H1 (cell line): Measurements from ENCODE around the gene NPIPA1. TPM values are rescaled to one million over a fixed set of nuclear protein-coding genes. Genes with fewer than 3 reads are reported as not detected.
"Not testable (repeated sequence)": the region's sequence is repeated elsewhere in the genome, so short reads cannot be mapped to it uniquely, and the experiment has no call there.

Experiments used
- CTCF ChIA-PET: fragments of 300-600 bp; sonication (Branson Sonifier 250); formaldehyde crosslinking; loops from one replicate; lab custom pipeline; 2021; ENCODE audit not compliant: partially characterized antibody; lab: Charles Lee
- POLR2A ChIA-PET: fragments of 300-600 bp; sonication (Branson Sonifier 250); formaldehyde crosslinking; loops from one replicate; lab custom pipeline; 2021; ENCODE audit warnings: inconsistent platforms; ENCODE audit not compliant: partially characterized antibody; lab: Charles Lee
- DNase-seq, 2 experiments: peaks; one replicate each; pipeline versions ENCODE4 v3.0.0 to v3.0.0-alpha.2; 2010 to 2022; ENCODE audit warnings: low spot score in 2 of 2, low read depth in 1 of 2, mixed read lengths in 1 of 2
- FAIRE-seq: peaks from 2 replicates; lab custom pipeline; 2011; peaks lifted over from hg19 to GRCh38; lab: Jason Lieb, UNC
- H2AFZ ChIP-seq: 2 replicates; pipeline ENCODE4 v1.8.1; 2012; ENCODE audit warnings: low read length, inconsistent platforms
- H2AK5ac ChIP-seq: 2 replicates; pipeline ENCODE4 v1.6.1; 2013; ENCODE audit warnings: low read depth, low read length
- H2BK120ac ChIP-seq: replicated peaks from 2 replicates; pipeline ENCODE3; 2013; ENCODE audit warnings: low read depth, low read length, inconsistent platforms
- H2BK12ac ChIP-seq: 2 replicates; pipeline ENCODE4 v1.6.1; 2013; ENCODE audit warnings: low read depth, low read length
- H2BK15ac ChIP-seq: 2 replicates; pipeline ENCODE4 v1.6.1; 2013; ENCODE audit warnings: low read length
- H2BK20ac ChIP-seq: 2 replicates; pipeline ENCODE4 v1.6.1; 2013; ENCODE audit warnings: low read length
- H2BK5ac ChIP-seq: 2 replicates; pipeline ENCODE4 v1.6.1; 2013; ENCODE audit warnings: low read depth, low read length
- H3K14ac ChIP-seq: 2 replicates; pipeline ENCODE4 v1.6.1; 2013; ENCODE audit warnings: inconsistent platforms; ENCODE audit not compliant: insufficient read length
- H3K18ac ChIP-seq: 2 replicates; pipeline ENCODE4 v1.6.1; 2013; ENCODE audit warnings: low read length; ENCODE audit errors: extremely low read depth
- H3K23ac ChIP-seq: 2 replicates; pipeline ENCODE4 v1.6.1; 2013; ENCODE audit warnings: inconsistent platforms; ENCODE audit not compliant: insufficient read length
- H3K23me2 ChIP-seq: 2 replicates; pipeline ENCODE4 v1.6.1; 2013; ENCODE audit warnings: low read depth, low read length
- H3K27ac ChIP-seq: 2 replicates; pipeline ENCODE4 v1.6.1; 2011; ENCODE audit warnings: low read depth, low read length, inconsistent platforms
- H3K27me3 ChIP-seq, 4 experiments: replicated peaks in 1 of 4; 1 replicate in 1 of 4; 2 replicates in 3 of 4; pipeline versions ENCODE4 v1.6.1 to v1.8.1; 2011 to 2013; ENCODE audit warnings: low read length in 3 of 4, mild to moderate bottlenecking in 3 of 4, inconsistent platforms in 2 of 4, mixed read lengths in 2 of 4, moderate library complexity in 1 of 4; ENCODE audit not compliant: control insufficient read depth in 3 of 4, insufficient read depth in 3 of 4; ENCODE audit errors: extremely low read depth in 1 of 4
- H3K36me3 ChIP-seq, 4 experiments: 2 replicates each; pipeline versions ENCODE4 v1.6.1 to v1.8.1; 2011 to 2013; ENCODE audit warnings: mild to moderate bottlenecking in 4 of 4, low read length in 3 of 4, moderate library complexity in 2 of 4, control low read depth in 1 of 4, inconsistent platforms in 1 of 4; ENCODE audit not compliant: insufficient read depth in 4 of 4, control insufficient read depth in 2 of 4
- H3K4ac ChIP-seq: replicated peaks from 2 replicates; pipeline ENCODE3; 2013; ENCODE audit warnings: low read length, low read depth, mixed read lengths, inconsistent platforms; ENCODE audit not compliant: insufficient read length
- H3K4me1 ChIP-seq, 4 experiments: replicated peaks in 1 of 4; 1 replicate in 1 of 4; 2 replicates in 3 of 4; pipeline versions ENCODE4 v1.6.1 to v1.8.1; 2011 to 2013; ENCODE audit warnings: low read length in 3 of 4, inconsistent platforms in 2 of 4, mixed read lengths in 1 of 4; ENCODE audit not compliant: insufficient read depth in 4 of 4, control insufficient read depth in 3 of 4
- H3K4me2 ChIP-seq, 2 experiments: 2 replicates each; pipeline versions ENCODE4 v1.6.1 to v1.8.1; 2011 to 2013; ENCODE audit warnings: low read depth in 2 of 2, low read length in 2 of 2, control low read depth in 1 of 2, inconsistent platforms in 1 of 2, mild to moderate bottlenecking in 1 of 2; ENCODE audit not compliant: insufficient read depth in 1 of 2
- H3K4me3 ChIP-seq, 4 experiments: fragments of 200-600, 300-600 bp in 1 of 4; sonication (generic), shearing (Covaris generic), sonication (Bioruptor Twin) in 1 of 4; 2 replicates each; pipeline versions ENCODE4 v1.5.1 to v1.8.1; 2011 to 2016; ENCODE audit warnings: low read length in 4 of 4, low read depth in 3 of 4, control low read depth in 2 of 4, inconsistent platforms in 2 of 4, mild to moderate bottlenecking in 2 of 4, mixed read lengths in 1 of 4, moderate library complexity in 1 of 4; ENCODE audit not compliant: insufficient read depth in 2 of 4; ENCODE audit errors: extremely low read depth in 1 of 4
- H3K56ac ChIP-seq: replicated peaks from 2 replicates; pipeline ENCODE3; 2013; ENCODE audit warnings: low read depth, mild to moderate bottlenecking, mixed read lengths, low read length, inconsistent platforms; ENCODE audit not compliant: insufficient read length
- H3K79me1 ChIP-seq: 2 replicates; pipeline ENCODE4 v1.6.1; 2013; ENCODE audit warnings: low read depth, low read length, control low read depth
- H3K79me2 ChIP-seq, 2 experiments: 2 replicates each; pipeline versions ENCODE4 v1.6.1 to v1.8.1; 2012 to 2013; ENCODE audit warnings: low read length in 2 of 2, mild to moderate bottlenecking in 2 of 2, inconsistent platforms in 1 of 2; ENCODE audit not compliant: insufficient read depth in 2 of 2, control insufficient read depth in 1 of 2
- H3K9ac ChIP-seq, 4 experiments: replicated peaks in 1 of 4; 1 replicate in 1 of 4; 2 replicates in 3 of 4; pipeline versions ENCODE4 v1.6.1 to v1.8.1; 2011 to 2013; ENCODE audit warnings: low read depth in 3 of 4, low read length in 3 of 4, control low read depth in 2 of 4, mild to moderate bottlenecking in 2 of 4, moderate library complexity in 2 of 4, inconsistent platforms in 1 of 4; ENCODE audit errors: extremely low read depth in 1 of 4
- H3K9me3 ChIP-seq, 2 experiments: 2 replicates each; pipeline versions ENCODE4 v1.6.1 to v1.8.1; 2012 to 2013; ENCODE audit warnings: mild to moderate bottlenecking in 2 of 2, moderate library complexity in 2 of 2, control low read depth in 1 of 2, inconsistent platforms in 1 of 2, low read depth in 1 of 2, low read length in 1 of 2, mixed read lengths in 1 of 2; ENCODE audit not compliant: insufficient read depth in 2 of 2
- H4K20me1 ChIP-seq, 2 experiments: replicated peaks in 1 of 2; 2 replicates each; pipeline versions ENCODE3 to v1.8.1; 2011 to 2013; ENCODE audit warnings: inconsistent platforms in 2 of 2, low read length in 2 of 2, mild to moderate bottlenecking in 1 of 2; ENCODE audit not compliant: insufficient read depth in 2 of 2, control insufficient read depth in 1 of 2
- H4K5ac ChIP-seq: 2 replicates; pipeline ENCODE4 v1.6.1; 2013; ENCODE audit warnings: low read length, low read depth, mixed read lengths, inconsistent platforms; ENCODE audit not compliant: insufficient read length
- H4K8ac ChIP-seq: 2 replicates; pipeline ENCODE4 v1.8.0; 2013; ENCODE audit warnings: mild to moderate bottlenecking, moderate library complexity, low read length, inconsistent platforms; ENCODE audit not compliant: insufficient read depth; ENCODE audit errors: extremely low read depth
- H4K91ac ChIP-seq: replicated peaks from 2 replicates; pipeline ENCODE3; 2013; ENCODE audit warnings: low read length, mixed read lengths, inconsistent platforms; ENCODE audit not compliant: insufficient read length
- WGBS, 2 experiments: shearing (Covaris generic) in 1 of 2; methylation state at CpG; one replicate each; pipeline versions ENCODE4 v1.1.6 to v1.1.7; 2013 to 2015; ENCODE audit warnings: low lambda C conversion rate in 2 of 2, mixed read lengths in 2 of 2, inconsistent platforms in 1 of 2, low coverage in 1 of 2, missing lambda C conversion rate in 1 of 2; ENCODE audit not compliant: insufficient replicate concordance in 2 of 2, insufficient coverage in 1 of 2, insufficient read length in 1 of 2; ENCODE audit errors: extremely low coverage in 1 of 2, missing lambda C conversion rate in 1 of 2; 5-methylcytosine and 5-hydroxymethylcytosine counted together
- polyA plus RNA-seq, 7 experiments: library from polyadenylated mRNA; depleted of rRNA in 3 of 7; stranded (reverse) in 5 of 7; unstranded in 2 of 7; fragments of >200 nt in 5 of 7; fragments of 200-250 nt in 2 of 7; gene quantifications; 1 replicate in 5 of 7; 2 replicates in 1 of 7; 4 replicates in 1 of 7; pipeline versions ENCODE4 v1.2.1 to v1.2.3, GENCODE V29; 2011 to 2013; ENCODE audit warnings: missing spikeins in 2 of 7, mixed read lengths in 2 of 7
- total RNA-seq: library from RNA; stranded (reverse); fragmentation: NEBNext Ultra II Directional; extraction: Animal tissue kit (Norgen Biotek cat#: 25700); gene quantifications from 2 replicates; pipeline ENCODE4 v1.2.1, GENCODE V29; 2021

The NPIPA1 gene
- total and polyA plus RNA-seq, 2 of the 8 experiments (the other 6 are each of a cell fraction or from before 2014, with no cell fraction given), result 60.0 to 97.8 TPM

- H4K91ac ChIP-seq, POLR2A ChIA-PET: not testable (repeated sequence)
These were observed 13.7 kb upstream of the NPIPA1 start for GRCh38 chr16:14923394-14924088.

DNA sequence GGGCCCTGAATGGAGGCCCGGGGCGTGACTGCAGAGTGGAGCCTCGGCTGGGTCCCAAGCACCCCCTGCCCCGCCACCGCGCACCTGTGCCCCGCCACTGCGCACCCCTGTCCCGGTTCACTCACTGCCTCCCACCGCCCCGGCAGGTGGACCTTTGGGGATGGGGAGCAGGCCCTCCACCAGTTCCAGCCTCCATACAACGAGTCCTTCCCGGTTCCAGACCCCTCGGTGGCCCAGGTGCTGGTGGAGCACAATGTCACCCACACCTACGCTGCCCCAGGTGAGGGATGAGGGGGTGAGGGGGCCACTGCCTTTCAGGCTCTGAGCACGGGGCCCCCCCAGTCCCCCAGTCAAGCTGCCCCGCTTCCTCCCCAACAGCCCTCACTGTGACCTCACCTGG lies 12.9 kb upstream of the NPIPA1 start:
- H3K4ac ChIP-seq, H3K4me1 ChIP-seq, H3K27me3 ChIP-seq, H3K23me2 ChIP-seq, H2BK12ac ChIP-seq, H3K4me2 ChIP-seq, H2BK5ac ChIP-seq, H4K20me1 ChIP-seq, H4K8ac ChIP-seq, H3K14ac ChIP-seq, H3K9me3 ChIP-seq, H3K36me3 ChIP-seq, H3K18ac ChIP-seq, H2AK5ac ChIP-seq, CTCF ChIA-PET, FAIRE-seq, H3K9ac ChIP-seq, POLR2A ChIA-PET, H2BK120ac ChIP-seq, H2BK15ac ChIP-seq, H4K91ac ChIP-seq, H3K23ac ChIP-seq, H2BK20ac ChIP-seq, DNase-seq, H3K4me3 ChIP-seq, H3K79me1 ChIP-seq, H3K79me2 ChIP-seq, H2AFZ ChIP-seq, H3K56ac ChIP-seq, H3K27ac ChIP-seq, H4K5ac ChIP-seq: not testable (repeated sequence)
- WGBS, 2 experiments, result no CpG with 5 or more reads among the region's 17 CpGs

More at GRCh38 chr16:14923394-14924088, 13.7 kb upstream of the NPIPA1 start:
- H3K23me2 ChIP-seq, H3K14ac ChIP-seq, H2BK12ac ChIP-seq, H3K27ac ChIP-seq, H3K79me1 ChIP-seq, DNase-seq, H4K8ac ChIP-seq, H3K27me3 ChIP-seq, H3K18ac ChIP-seq, FAIRE-seq, H3K4me2 ChIP-seq, H3K56ac ChIP-seq, H4K20me1 ChIP-seq, H2BK120ac ChIP-seq, H3K79me2 ChIP-seq, H3K4ac ChIP-seq, H3K23ac ChIP-seq, H2AK5ac ChIP-seq, H3K4me3 ChIP-seq, H2BK5ac ChIP-seq, H3K4me1 ChIP-seq, CTCF ChIA-PET, H2BK20ac ChIP-seq, H3K9ac ChIP-seq, H3K9me3 ChIP-seq, H3K36me3 ChIP-seq, H2AFZ ChIP-seq, H4K5ac ChIP-seq, H2BK15ac ChIP-seq: not testable (repeated sequence)
- no CpG with 5 or more reads among the region's 31 CpGs for WGBS, 2 experiments
